ENCODE measurements around the gene GRIN1.

The GRIN1 gene

GRCh38 chr9:137198051-137198901 is 59.3 kb downstream of the GRIN1 start:
- no peak for DNase-seq

- no peak for DNase-seq
These were observed 59.9 kb downstream of the GRIN1 start for GRCh38 chr9:137198902-137199283.

- no peak for DNase-seq
These were observed 60.6 kb downstream of the GRIN1 start for GRCh38 chr9:137199411-137200121.

GRCh38 chr9:137200311-137201204 is 61.6 kb downstream of the GRIN1 start, which contains the start of gene TPRN:
TSS of gene TPRN (minus strand) at chr9:137200741. CDS start at chr9:137200711, 30 bp downstream.
- peak; percentile 100 for DNase-seq

- DNase-seq, result no peak
These were observed 62.4 kb downstream of the GRIN1 start for GRCh38 chr9:137201205-137201868.

GRCh38 chr9:137202966-137203365 is 64.0 kb downstream of the GRIN1 start:
- no peak for DNase-seq

- no peak for DNase-seq
These were observed 65.8 kb downstream of the GRIN1 start for GRCh38 chr9:137204731-137205125.

GRCh38 chr9:137205126-137206069 is 66.4 kb downstream of the GRIN1 start, which contains the start of the genes NDOR1 and TMEM203:
TSS of gene NDOR1 (plus strand) at chr9:137205700. CDS start at chr9:137205778, 78 bp downstream.
TSS of gene TMEM203 (minus strand) at chr9:137205648. CDS start at chr9:137205414, 234 bp downstream.
- peak; percentile 87 for DNase-seq

- no peak for DNase-seq
These were observed 67.6 kb downstream of the GRIN1 start for GRCh38 chr9:137206602-137207001.

- no peak for DNase-seq
These were observed 72.6 kb downstream of the GRIN1 start for GRCh38 chr9:137211532-137211931.

- DNase-seq, result no peak
These were observed 73.6 kb downstream of the GRIN1 start for GRCh38 chr9:137212520-137212919.

- DNase-seq, result no peak
These were observed 74.5 kb downstream of the GRIN1 start for GRCh38 chr9:137213160-137214060.

- no peak for DNase-seq
These were observed 75.7 kb downstream of the GRIN1 start for GRCh38 chr9:137214620-137215019.

GRCh38 chr9:137215196-137215986 is 76.4 kb downstream of the GRIN1 start:
- no peak for DNase-seq

GRCh38 chr9:137216188-137216965 is 77.4 kb downstream of the GRIN1 start:
- no peak for DNase-seq

- DNase-seq, result no peak
These were observed 78.6 kb downstream of the GRIN1 start for GRCh38 chr9:137217276-137218211.

- no peak for DNase-seq
These were observed 79.3 kb downstream of the GRIN1 start for GRCh38 chr9:137218212-137218753.

Data from inflammatory macrophage treated with lipopolysaccharide for 4 hours (primary cell).